GDM1 (cell line): ENCODE data around the gene SNED1.

Experiments used
- DNase-seq: peaks from one replicate; lab custom pipeline; 2025; lab: John Stamatoyannopoulos, UW

Gene SNED1

GRCh38 chr2:240960309-240960970, 38.0 kb upstream of the SNED1 start:
- DNase-seq: no peak

DNA sequence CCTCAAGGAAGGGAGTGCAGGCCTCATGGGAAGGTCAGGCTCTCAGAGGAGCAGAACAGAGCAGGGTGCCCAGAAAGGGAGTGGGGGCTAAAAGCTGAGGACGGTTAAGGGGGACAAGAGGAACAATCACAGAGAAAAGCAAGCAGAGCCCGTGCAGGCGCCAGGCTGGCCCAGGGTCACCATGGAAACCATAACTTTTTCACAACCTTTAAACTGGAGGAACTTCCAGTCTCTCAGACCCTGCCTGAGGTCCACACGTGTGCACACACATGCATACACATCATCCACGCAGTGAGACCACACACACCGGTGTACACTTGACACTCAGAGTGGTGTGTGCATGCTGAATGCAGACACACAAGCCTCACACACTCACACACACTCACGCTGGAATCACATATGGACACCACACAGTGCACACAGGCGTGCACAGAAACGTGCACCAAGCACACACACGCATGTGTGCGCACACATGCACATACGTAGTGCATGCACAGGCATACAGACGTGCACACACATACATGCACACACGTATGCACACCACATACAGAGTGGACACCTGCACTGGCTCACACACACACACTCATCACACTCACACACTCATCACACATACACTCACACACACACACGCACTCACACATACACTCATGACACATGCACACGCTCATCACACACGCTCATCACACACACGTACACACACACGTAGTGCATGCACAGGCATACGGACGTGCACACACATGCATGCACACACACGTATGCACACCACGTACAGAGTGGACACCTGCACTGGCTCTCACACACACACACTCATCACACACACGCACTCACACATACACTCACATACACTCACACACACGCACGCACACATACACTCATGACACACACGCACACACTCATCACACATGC, 37.2 kb upstream of the SNED1 start:
- DNase-seq: no peak

- no peak for DNase-seq
Observed at GRCh38 chr2:240961910-240962299, 36.5 kb upstream of the SNED1 start.

DNA sequence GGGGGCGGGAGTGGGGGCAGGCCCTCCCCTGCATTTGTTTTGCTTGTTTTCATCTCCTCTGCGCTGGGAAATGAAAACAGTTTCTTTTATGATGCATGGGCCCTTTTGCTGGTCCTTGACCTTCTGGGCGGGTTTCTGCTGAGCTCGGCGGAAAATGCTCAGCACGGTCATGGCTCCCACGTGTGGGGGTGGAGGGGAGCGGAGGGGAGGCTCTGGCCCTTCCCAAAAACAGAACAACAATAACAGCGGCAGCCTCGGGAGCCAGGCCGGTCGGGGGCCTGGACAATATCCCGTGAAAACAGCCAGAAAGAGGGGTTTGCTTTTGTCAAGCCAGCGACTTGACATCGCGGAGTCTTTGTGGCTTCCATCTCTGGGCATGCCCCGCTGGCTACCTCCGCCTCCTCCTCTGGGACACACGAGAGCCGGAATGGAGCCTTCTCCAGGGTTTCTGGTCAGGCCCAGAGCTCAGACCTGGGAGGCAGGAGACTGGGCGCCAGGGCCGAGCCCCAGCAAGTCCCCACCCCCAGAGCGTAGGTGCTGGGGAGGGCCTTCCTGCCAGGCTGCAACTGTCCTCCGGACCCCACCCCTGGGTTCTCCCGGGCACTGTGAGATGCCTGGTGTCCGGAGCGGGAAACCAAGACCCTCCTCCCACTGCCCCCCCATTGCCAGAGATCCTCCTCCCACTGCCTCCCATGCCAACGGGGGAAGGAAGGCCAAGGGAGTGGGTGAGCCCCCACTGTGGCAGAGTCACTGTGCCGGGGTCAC, 35.9 kb upstream of the SNED1 start:
- no peak for DNase-seq

DNA sequence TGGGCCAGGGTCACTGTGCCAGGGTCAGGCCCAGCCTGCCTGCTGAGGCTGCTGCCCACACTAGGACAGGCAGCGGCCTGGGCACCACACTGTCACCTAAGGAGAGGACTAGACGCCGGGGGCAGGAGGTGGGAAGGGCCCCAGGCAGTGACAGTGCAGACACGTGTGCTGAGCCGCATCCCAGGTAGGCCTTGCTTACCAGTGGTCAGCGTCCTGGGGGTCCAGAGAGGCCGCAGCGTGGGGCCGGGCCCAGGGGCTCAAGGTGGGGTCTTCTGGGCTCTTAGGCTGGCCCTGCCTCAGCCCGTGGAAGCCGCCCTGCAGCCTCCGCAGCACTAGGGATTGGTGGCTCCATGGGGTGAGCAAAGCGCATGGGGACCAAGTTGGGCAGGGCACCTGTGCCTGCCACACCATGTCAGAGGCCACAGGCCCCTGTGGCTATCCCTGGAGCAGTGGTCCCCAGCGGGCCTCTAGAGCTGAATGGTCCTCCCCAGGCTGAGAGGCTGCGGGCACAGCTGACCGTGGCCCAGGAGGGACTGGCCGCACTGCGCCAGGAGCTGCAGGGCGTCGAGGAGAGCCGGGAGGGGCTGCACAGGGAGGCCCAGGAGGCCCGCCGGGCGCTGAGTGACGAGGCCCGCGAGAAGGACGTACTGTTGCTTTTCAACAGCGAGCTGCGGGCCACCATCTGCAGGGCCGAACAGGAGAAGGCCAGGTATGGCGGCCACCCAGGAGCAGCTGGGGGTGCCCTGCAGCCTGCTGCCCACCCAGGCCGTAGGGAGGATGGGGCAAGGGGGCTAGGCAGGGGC, 35.2 kb upstream of the SNED1 start:
- no peak for DNase-seq

DNA sequence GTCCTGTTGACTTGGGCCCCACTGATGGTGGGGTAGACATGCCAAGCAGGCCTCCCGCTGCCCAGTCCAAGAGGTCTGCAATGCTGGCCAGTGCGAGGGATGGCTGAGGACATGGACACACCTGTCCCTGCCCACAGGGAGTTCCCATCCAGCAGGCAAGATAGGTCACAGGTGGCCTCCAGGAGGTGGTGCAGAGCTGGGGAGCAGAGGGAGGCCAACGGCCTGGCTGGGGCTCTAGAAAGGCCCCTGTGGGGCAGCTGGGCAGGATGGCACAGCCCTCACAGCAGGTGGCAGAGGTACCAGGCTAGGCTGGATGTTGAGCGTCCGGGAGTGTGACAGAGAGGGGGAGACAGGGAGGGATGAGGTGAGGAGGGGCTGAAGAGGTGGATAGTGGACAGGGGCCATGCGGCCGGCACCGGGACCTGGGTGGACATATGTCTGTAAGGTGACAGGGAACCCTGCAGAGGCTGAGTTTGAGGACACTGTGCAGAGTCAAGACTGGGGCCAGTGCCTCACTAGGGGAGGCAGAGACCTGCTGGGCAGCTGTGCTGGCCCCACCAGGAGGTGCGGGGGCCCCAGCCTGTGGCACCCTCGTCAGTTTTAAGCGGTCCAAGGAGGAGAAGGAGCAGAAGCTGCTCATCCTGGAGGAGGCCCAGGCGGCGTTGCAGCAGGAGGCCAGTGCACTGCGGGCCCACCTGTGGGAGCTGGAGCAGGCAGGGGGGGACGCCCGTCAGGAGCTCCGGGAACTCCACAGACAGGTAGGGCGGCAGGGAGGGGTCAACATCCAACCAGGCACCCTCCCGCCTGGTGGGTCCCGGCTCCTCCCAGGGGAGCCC, 34.3 kb upstream of the SNED1 start:
- no peak for DNase-seq

DNA sequence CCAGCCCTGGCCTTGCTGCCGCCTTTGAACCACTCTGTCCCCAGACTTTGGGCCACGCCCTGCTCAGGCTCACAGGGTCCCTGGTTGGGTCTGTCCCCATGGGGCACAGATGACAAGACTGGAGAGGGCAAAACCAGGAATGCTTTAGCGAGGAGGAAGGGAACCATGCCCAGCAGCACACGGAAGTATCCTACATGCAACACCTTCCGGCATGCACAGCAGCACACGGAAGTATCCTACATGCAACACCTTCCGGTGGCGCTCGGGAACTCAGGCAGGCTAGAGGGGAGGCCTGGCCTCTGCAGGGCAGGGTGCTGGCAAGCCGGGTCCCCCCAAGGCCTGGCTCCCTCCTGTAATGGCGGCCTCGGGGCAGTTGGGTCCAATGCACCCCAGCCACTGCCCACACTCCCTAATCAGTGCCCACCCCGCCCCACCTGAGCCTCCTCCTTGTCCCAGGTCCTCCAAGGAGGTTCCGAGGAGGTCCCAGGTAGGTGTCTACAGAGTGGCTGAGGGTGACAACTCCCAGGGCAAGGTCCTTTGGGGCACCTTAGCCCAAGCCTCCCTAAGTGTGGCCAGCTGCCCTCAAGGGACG, 33.6 kb upstream of the SNED1 start:
- no peak for DNase-seq

DNA sequence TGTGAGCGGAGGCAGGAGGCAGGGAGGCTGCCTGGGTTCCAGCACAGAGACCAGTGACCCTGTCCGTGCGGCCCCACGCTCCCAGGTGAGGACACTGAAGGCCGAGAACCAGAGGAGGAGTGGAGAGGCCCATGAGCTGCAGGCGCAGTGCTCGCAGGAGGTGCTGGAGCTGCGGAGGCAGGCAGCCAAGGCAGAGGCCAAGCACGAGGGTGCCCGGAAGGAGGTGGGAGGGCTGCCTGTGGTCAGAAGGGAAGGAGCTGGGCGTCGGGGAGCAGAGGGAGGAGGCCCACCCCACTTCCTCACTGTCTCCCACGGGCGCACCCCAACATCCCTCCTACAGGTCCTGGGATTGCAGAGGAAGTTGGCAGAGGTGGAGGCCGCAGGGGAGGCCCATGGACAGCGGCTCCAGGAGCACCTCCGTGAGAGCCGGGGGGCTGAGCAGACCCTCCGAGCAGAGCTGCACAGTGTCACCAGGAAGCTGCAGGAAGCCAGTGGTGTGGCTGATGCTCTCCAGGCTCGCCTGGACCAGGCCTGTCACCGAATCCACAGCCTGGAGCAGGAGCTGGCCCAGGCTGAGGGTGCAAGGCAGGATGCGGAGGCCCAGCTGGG, 33.0 kb upstream of the SNED1 start:
- DNase-seq: no peak

DNA sequence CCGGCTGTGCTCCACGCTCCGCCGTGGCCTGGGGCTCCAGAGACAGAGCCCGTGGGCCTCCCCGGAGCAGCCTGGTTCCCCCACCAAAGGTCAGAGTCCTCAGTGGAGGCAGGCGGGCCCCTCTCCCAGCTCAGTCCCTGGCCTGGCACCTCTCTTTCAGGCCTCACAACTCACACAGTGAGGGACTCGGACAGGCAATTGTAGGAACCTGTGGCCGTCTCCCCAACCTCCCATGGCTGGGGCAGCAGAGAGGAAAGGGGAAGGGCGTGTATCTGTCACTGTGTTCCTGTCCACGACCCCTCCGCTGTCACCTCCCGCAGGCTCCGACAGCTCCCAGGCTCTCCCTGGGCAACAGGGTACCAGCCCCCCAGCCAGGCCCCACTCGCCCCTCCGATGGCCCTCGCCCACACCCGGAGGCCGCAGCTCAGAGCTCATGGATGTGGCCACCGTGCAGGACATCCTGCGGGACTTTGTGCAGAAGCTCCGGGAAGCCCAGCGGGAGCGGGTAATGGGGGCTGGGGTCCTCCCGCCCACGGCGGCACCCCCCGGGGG, 32.4 kb upstream of the SNED1 start:
- DNase-seq: no peak

- DNase-seq: no peak
Observed at GRCh38 chr2:240966457-240966905, 31.9 kb upstream of the SNED1 start.

DNA sequence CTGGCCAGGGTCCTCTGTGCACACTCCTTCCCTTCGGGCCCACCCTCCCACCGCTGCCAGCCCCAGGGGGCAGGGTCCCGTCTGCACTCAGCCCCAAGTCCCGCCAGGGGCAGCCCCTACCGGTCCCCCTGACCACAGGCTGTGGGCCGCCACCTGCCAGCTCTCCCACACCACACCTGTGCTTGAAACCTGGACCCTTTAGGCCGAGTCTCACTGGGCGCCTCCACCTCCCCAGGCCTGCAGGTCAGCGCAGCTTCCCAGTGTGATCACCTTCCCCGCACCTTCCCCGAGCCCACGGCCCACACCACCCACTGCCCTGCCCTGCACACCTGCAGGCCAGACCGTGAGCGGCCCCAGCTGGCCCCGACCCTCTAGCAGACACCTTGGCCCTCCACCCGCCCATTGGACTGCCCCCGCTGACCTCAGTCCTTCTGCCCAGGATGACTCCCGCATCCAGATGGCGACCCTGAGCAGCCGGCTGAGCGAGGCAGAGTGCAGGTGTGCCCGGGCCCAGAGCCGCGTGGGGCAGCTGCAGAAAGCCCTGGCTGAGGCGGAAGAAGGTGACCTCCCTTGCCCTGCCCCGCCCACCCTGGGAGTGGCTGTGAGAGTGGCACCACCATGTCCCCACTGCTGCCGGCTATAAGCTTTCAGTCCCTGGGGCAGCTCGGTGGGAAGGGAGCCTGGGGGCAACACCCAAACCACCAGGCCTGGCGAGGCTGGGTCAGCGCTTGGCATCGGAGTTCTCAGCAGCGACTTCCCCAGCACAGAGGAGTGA, 31.3 kb upstream of the SNED1 start:
- DNase-seq: no peak

DNA sequence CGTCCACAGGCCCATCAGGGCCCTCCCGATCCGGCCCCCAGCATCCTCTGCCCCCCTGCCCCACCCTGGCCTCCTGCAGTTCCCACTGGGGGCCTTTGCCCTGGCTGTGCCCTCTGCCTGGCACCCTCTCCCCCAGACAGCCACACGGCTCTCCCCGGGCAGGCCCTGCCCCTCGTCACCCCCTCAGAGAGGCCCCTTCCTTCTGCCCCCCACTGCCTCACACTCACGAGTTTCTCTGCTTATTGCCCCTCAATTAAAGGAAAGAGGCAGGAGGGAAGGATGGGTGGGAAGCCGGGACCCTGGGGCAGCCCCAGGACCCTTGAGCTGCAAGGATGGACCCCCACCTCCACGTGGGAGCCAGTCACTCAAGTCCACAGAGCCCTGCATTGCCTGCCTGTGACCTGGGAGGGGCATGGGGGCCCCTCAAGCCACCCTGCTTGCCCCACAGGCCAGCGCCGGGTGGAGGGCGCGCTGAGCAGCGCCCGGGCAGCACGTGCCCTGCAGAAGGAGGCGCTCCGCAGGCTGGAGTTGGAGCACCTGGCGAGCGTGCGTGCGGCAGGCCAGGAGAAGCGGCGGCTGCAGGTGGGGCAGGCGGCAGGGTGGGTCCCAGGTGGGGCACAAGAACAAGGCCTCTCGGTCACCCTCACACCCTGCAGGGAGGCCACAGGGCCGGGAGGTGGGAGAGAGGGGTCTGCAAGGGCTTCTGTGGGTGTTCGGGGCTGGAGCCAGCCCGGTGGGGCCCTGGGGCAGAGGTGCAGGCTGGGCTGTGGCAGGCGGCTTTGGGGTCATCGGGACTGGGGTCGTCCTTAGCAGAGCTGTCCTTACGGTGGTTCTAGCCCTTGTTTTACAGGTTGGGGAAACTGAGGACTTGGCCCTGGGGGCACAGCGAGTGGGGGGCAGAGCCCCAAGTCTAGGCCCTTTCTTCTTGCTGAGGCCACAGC, 30.5 kb upstream of the SNED1 start:
- no peak for DNase-seq

DNA sequence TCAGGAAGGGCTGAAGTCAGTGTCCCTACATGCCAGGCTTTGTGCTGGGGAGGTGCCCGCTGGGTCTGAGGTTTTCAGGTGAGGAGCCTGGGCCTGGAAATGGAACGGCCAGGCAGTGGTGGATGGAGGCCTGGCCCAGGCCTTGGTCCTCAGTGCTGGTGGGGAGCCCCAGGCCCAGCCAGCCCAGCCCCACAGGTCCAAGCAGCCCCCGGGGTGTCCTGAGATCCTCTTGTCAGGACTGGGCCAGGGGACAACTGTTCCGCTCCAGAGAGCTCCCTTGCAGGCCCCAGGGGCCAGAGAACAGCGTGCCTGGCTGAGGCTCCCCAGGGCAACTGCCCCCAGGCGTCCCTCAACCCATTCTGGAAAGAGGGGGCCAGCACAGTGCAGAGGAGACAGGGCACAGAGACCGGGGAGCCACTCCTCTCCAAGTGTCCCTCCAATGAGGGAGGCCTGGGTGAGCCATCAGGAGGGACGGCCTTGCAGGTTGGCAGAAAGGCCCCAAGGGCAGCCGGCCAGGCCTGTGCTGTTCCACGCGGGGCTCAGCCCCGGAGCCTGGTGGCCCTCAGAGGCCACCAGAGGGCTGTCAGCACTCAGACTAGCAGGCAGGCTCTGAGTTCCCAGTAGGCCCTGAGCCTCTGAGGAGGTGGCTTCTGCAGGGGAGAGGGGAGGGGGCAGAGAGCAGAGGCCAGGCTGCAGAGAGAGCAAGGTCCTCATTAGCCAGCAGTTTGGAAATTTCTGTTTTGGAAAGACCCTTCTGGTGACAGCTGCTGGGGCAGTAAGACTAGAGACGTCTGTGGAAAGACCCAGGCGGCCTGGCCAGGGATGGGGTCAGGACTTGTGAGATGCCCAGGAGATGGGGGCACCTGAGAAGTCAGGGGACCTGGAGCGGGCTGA, 29.4 kb upstream of the SNED1 start:
- DNase-seq: no peak

DNA sequence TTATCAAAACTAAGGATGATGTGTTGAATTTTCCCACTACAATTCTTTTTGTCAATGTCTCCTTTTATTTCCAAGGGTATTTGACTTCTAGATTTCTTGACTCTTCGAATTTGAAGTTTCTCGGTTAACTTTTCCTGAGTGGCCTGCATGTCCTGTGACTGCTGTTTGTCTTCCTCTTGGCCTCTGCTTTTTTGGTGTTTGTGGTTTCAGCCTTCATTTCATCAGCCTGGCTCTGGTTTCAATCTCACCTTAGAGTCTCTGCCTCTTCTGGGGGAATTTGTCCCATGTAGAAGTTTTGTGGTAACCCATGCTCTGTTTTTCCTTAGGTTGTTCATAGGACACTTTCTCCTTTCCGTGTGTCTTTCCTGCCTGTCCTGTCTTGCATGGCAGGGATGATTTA, 28.3 kb upstream of the SNED1 start:
- DNase-seq: no peak

DNA sequence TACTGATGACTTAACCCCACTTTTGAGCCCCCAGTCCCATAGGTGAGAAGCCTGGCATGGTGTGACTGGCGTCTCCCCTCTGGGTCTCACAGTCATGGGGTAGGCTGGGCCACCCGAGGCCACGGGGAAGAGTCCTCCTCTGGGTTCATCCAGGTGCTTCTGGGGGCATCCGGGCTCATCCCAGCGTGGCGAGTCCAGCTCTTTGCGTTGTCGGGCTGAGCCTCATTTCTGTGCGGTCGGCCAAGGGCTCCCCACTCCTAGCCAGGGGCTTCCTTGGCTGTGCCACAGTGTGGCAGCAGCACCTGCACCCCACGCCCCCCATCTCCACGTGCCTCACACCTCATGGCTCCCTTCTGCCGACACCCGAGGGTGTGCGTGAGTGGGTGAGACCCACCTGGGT, 27.6 kb upstream of the SNED1 start:
- DNase-seq: no peak

DNA sequence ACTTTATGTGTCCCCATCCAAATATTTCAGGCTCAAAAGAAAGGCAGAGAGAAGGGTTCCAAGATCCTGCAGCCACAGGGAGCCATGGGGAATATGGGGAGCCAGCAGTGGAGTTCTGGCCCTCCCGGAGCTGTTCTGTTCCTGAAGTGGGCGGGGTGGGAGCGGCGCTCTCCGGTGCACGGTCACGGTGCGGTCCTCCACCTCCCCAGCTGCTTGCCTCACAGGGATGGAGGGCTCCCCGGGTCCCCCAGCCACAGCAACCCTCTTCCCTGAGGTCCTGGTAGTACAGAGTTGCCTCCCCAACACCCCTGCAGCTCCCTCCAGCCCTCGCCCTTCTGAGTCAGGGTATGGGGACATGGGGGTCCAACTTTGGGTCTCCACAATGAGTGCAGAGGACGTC, 26.2 kb upstream of the SNED1 start:
- no peak for DNase-seq
